Measurements from ENCODE around the gene CEP170B.

- TF ChIP-seq EZH2 (IDR thresholded peaks at IDR 0.05) (no peak), POLR2AphosphoS5 (IDR thresholded peaks at IDR 0.05; ENCODE audit: borderline replicate concordance, low read depth, low read length) (no peak), FOXP2 (optimal IDR thresholded peaks at IDR 0.05; ENCODE audit: control extremely low read depth, extremely low read length, insufficient read depth) (no peak)
Measured at GRCh38 chr14:104917116-104917515, 52.0 kb downstream of the CEP170B start.
